ENCODE data around the gene EXOG. TPM values are rescaled to one million over a fixed set of nuclear protein-coding genes. Genes with fewer than 3 reads are reported as not detected.

The EXOG gene
- total RNA-seq, 1 experiment from 2014 or later, result 12.5 TPM

- intact Hi-C loops (cut with micrococcal nuclease; ENCODE audit: unreplicated experiment), result no loop called here
- no peaks in the 10 kb centered on the region for H3K36me3 ChIP-seq (ENCODE audit: control insufficient read depth, insufficient read depth, low read length)
- no peak for ATAC-seq
- in situ Hi-C loops (cut with HindIII; ENCODE audit: low pct_unique_long_range_greater_than_20kb, low sequenced_read_pairs), result no loop called here
- BruUV-seq (replicated peaks), result no TSS peak
- H3K27ac ChIP-seq (ENCODE audit: low read length), result no peak overlapping the region
- CTCF ChIA-PET, result no interaction called here
- H3K4me3 ChIP-seq (ENCODE audit: low read depth in 2 of 2, low read length in 2 of 2), result no peak overlapping the region
- TF ChIP-seq REST (IDR thresholded peaks at IDR 0.05; ENCODE audit: insufficient read depth in 1 of 2, low read depth in 2 of 2, low read length in 1 of 2) (no peak), SIN3A (IDR thresholded peaks at IDR 0.05; ENCODE audit: borderline replicate concordance, insufficient read depth, low read depth, low read length) (no peak), POLR2AphosphoS5 (IDR thresholded peaks at IDR 0.05; ENCODE audit: low read depth, low read length) (no peak)
- no peaks in the 10 kb centered on the region for H3K9me3 ChIP-seq (ENCODE audit: control insufficient read depth, insufficient read depth, low read depth, low read length)
- no peaks in the 10 kb centered on the region for H3K4me1 ChIP-seq (ENCODE audit: control insufficient read depth, insufficient read depth, low read length)
- DNase-seq (ENCODE audit: low read depth, low spot score), result no peak
- POLR2A ChIA-PET, result no interaction called here
- no peaks in the 10 kb centered on the region for H3K27me3 ChIP-seq (ENCODE audit: control insufficient read depth, insufficient read depth, low read length)
Measured at GRCh38 chr3:38536671-38537070, 40.5 kb downstream of the EXOG start.

GRCh38 chr3:38538773-38539353 is 42.7 kb downstream of the EXOG start:
- POLR2A ChIA-PET, result no interaction called here
- CTCF ChIA-PET, result no interaction called here
- ATAC-seq (no peak), DNase-seq (ENCODE audit: low read depth, low spot score) (no peak)
- H3K4me3 ChIP-seq (ENCODE audit: low read depth in 2 of 2, low read length in 2 of 2), result no peak overlapping the region
- no TSS peak for BruUV-seq (replicated peaks)
- H3K36me3 ChIP-seq (ENCODE audit: control insufficient read depth, insufficient read depth, low read length), result no peaks in the 10 kb centered on the region
- no peak for TF ChIP-seq TCF7L2 (IDR thresholded peaks at IDR 0.05; ENCODE audit: low read depth, low read length)
- in situ Hi-C loops (cut with HindIII; ENCODE audit: low pct_unique_long_range_greater_than_20kb, low sequenced_read_pairs) (no loop called here), intact Hi-C loops (cut with micrococcal nuclease; ENCODE audit: unreplicated experiment) (no loop called here)
- H3K9me3 ChIP-seq (ENCODE audit: control insufficient read depth, insufficient read depth, low read depth, low read length), result no peaks in the 10 kb centered on the region
- no peaks in the 10 kb centered on the region for H3K27me3 ChIP-seq (ENCODE audit: control insufficient read depth, insufficient read depth, low read length)
- H3K4me1 ChIP-seq (ENCODE audit: control insufficient read depth, insufficient read depth, low read length), result no peaks in the 10 kb centered on the region
- no peak overlapping the region for H3K27ac ChIP-seq (ENCODE audit: low read length)

- no TSS peak for BruUV-seq (replicated peaks)
- no peak for TF ChIP-seq TCF7L2 (IDR thresholded peaks at IDR 0.05; ENCODE audit: low read depth, low read length)
- no peak for TF ChIP-seq SIN3A (IDR thresholded peaks at IDR 0.05; ENCODE audit: borderline replicate concordance, insufficient read depth, low read depth, low read length)
- TF ChIP-seq POLR2AphosphoS5 (IDR thresholded peaks at IDR 0.05; ENCODE audit: low read depth, low read length), result no peak
- no peak for TF ChIP-seq REST (IDR thresholded peaks at IDR 0.05; ENCODE audit: insufficient read depth in 1 of 2, low read depth in 2 of 2, low read length in 1 of 2)
- TF ChIP-seq CTCF (IDR thresholded peaks at IDR 0.05), result no peak
- no peak for ATAC-seq
- Histone ChIP-seq H3K27ac (ENCODE audit: low read length) (no peak overlapping the region), H3K9me3 (ENCODE audit: control insufficient read depth, insufficient read depth, low read depth, low read length) (no peaks in the 10 kb centered on the region), H3K36me3 (ENCODE audit: control insufficient read depth, insufficient read depth, low read length) (no peaks in the 10 kb centered on the region), H3K4me1 (ENCODE audit: control insufficient read depth, insufficient read depth, low read length) (no peaks in the 10 kb centered on the region), H3K27me3 (ENCODE audit: control insufficient read depth, insufficient read depth, low read length) (no peaks in the 10 kb centered on the region), H3K4me3 (ENCODE audit: low read depth in 2 of 2, low read length in 2 of 2) (no peak overlapping the region)
- intact Hi-C loops (cut with micrococcal nuclease; ENCODE audit: unreplicated experiment), result no loop called here
- ChIA-PET CTCF (no interaction called here), POLR2A (no interaction called here)
- no peak for DNase-seq (ENCODE audit: low read depth, low spot score)
- in situ Hi-C loops (cut with HindIII; ENCODE audit: low pct_unique_long_range_greater_than_20kb, low sequenced_read_pairs), result no loop called here
Measured at GRCh38 chr3:38541806-38542205, 45.7 kb downstream of the EXOG start.
